GM21717 (cell line): Measurements from ENCODE around the gene BRD7.

Experiments used
- ATAC-seq: cut with Tn5 transposase; IDR thresholded peaks from one replicate; pipeline ENCODE4 v1.9.1; 2021; ENCODE audit warnings: mild to moderate bottlenecking, moderate library complexity; ENCODE audit not compliant: unreplicated experiment

BRD7 gene

GRCh38 chr16:50305441-50306061 is 63.2 kb downstream of the BRD7 start:
- ATAC-seq = no peak

- no peak for ATAC-seq
These were observed 64.0 kb downstream of the BRD7 start for GRCh38 chr16:50304467-50305440.

- no peak for ATAC-seq
These were observed 65.0 kb downstream of the BRD7 start for GRCh38 chr16:50303605-50304466.

- no peak for ATAC-seq
These were observed 65.7 kb downstream of the BRD7 start for GRCh38 chr16:50303041-50303604.

GRCh38 chr16:50302472-50303005 is 66.2 kb downstream of the BRD7 start:
- no peak for ATAC-seq

- ATAC-seq = no peak
These were observed 66.9 kb downstream of the BRD7 start for GRCh38 chr16:50301626-50302471.

- ATAC-seq = no peak
These were observed 67.7 kb downstream of the BRD7 start for GRCh38 chr16:50300942-50301625.

- no peak for ATAC-seq
These were observed 69.2 kb downstream of the BRD7 start for GRCh38 chr16:50299508-50300105.

- ATAC-seq = no peak
These were observed 69.9 kb downstream of the BRD7 start for GRCh38 chr16:50298591-50299507.

GRCh38 chr16:50298075-50298460 is 70.7 kb downstream of the BRD7 start:
- no peak for ATAC-seq

- ATAC-seq = no peak
These were observed 71.3 kb downstream of the BRD7 start for GRCh38 chr16:50297301-50298074.

- no peak for ATAC-seq
These were observed 72.0 kb downstream of the BRD7 start for GRCh38 chr16:50296807-50297206.

GRCh38 chr16:50295541-50296132 is 73.2 kb downstream of the BRD7 start:
- ATAC-seq = no peak

GRCh38 chr16:50294955-50295354 is 73.8 kb downstream of the BRD7 start:
- ATAC-seq = no peak

- ATAC-seq = no peak
These were observed 74.6 kb downstream of the BRD7 start for GRCh38 chr16:50293994-50294855.
